HPDE6-E6E7 (cell line): Measurements from ENCODE around the gene OMP.
A peak's percentile ranks its signal among the peaks of the same experiment; 100 is the strongest.

Source experiments
- DNase-seq: peaks from one replicate; pipeline ENCODE4 v3.0.0; 2011; ENCODE audit warnings: missing footprints; ENCODE audit errors: extremely low spot score

The OMP gene

DNA sequence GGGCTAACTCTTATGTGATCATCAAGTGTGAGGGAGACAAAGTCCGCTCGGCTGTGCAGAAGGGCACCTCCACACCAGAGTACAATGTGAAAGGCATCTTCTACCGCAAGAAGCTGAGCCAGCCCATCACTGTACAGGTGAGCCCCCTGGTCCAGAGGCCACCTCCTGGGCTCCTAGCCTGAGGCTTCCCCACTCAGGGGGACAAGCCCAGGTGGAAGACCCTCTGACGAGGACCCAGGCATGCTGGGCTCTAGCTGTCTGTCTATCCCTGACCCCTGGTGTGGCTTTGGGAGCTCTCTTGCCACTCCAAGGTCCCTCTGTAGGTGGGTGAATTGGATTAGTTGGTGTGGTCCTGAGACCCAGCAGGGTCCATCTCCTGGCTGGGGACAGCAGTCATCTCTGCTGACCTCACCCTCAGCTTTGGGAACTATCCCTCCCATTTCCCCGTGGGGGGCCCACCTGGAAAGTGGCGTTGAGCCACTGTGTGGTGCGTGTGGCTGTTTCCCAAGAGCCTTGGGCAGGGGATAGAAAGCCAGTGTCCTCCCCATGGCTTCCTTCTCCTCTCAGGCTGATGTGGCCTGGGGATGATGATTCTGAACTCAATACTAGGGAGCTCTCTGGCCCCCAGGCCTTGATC, 20.1 kb downstream of the OMP start:
- DNase-seq: no peak

DNA sequence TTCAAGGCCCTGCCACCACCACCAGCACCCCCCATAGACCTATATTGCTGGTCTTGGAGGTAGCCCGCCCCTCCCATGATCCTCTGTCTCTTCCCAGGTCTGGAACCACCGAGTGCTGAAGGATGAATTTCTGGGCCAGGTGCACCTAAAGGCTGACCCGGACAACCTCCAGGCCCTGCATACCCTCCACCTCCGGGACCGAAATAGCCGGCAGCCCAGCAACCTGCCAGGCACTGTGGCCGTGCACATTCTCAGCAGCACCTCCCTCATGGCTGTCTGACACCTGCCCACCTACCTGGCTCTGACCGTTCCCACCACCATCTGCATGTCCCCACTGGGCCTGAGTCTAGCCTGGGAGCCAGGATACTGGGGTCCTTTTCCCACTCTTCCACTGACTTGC, 21.0 kb downstream of the OMP start:
- DNase-seq: no peak

DNA sequence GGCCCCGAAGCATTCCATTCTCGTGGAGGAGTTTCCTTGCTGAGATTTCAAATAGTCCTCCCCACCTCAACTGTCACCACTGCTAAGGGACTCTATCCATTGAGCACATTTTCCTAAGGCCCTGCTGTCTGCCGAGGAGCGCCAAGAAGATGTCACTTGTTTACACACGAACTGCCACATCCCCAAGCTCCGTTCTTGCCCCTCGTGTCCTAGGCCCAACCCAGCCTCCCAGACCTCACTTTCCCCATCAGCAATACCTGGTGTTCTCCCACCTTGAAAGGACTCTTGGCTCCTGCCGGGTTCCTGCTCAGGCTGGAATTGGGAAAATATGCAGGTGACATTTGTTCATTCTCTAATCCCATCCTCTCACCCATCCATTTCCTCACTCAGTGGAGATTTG, 21.4 kb downstream of the OMP start:
- no peak for DNase-seq

DNA sequence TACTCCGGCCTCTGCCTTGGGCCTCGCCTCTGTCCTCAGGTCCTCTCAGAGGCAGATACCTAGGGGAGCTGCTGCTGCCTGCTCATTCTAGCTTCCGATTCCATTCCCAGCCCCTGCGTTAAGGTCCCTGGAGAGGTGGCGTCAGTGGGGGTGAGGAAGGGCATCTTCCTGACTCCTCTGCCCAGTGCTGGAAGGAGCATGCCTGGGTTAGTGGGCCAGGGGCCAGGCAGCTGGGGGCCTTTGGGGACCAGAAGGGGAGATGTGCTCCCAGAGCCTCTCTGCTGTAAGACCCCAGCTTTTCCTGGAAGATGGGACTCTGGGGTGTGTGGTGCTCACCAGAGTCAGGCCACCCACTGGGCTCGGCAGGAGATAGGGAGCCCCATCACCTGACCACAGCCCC, 21.8 kb downstream of the OMP start:
- DNase-seq: no peak

DNA sequence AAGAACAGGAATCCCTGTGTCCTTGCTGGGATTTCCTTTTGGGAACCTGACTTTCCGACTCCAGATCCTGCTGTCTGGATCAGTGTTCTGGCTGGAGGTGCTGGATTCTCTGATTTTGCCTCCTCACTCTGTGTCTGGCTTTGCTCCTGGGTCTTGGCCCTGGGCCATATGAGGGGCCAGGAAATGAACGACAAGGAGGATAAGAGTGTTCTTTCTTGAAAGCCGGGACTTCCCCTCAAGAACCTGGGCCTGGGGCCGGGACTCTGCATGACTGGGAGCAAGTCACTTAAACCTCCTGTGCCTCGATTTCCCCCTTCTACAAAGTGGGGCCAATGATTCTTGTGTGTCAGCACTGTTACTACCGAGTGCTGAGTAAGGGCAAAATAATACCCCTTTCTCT, 22.6 kb downstream of the OMP start:
- DNase-seq: no peak

DNA sequence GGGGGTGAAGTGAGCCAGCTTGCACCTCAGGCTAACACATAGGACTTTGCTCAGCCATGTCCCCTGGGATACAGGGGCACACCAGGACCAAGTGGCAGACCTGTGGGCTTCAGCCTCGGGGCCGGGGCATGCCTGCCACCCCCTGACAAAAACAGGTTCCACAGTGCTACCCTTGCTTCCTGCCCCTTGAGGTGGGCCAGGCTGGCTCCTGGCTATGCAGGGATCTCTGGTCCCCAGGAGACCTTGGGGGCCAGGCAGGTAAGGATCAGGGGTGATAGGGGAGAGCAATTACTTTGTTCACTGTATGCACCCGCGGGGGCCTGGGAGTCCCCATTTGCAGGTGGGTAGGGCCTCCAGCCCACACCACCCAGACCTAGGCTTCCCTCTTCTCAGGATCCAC, 23.1 kb downstream of the OMP start:
- DNase-seq: no peak

DNA sequence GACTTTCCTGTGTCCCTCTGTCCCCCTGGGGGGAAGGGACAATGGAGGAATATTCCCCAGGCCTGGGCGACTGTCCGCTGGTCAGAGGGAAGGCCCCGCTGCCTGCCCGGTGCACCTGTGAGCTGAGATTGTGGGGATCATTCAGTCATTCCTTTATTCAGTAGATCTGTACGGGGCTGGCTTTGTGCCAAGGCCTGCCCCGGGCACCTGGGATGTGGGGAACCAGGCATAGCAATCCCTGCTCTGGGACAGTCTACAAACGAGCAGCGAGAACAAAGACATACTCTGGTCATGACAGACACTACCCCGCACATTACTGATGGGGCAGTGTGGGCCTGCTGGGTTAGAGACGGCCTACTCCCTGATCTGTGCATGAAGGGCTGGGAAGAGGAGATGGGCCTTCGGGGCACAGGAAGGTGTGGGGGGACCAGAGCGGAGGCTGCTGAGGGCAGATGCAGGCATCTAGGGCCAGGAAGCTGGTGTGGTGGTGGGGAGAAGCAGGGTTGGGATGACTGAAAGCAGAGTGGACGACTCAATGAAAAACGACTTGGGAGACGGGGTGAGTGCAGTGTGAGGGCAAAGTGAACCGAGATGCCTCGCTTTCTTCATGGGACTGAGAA, 23.6 kb downstream of the OMP start:
- no peak for DNase-seq

DNA sequence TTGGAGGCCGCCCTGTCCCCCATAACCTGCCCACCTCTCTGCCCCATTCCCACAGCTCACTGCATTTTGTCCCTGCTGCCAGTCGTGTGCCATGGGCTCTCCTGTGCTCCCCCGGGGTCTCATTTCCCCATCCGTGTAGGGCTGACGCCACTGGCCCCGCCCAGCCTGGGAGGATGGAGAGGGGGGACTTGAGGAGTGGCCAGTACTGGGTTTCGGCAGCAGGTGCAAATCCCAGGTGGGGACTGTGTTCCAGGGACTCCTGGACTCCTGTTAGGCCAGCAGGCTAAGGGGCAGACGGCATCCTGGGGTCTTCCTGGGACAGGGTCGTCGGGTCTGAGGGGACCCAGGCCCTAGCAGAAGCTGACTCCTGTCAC, 24.2 kb downstream of the OMP start:
- no peak for DNase-seq

DNA sequence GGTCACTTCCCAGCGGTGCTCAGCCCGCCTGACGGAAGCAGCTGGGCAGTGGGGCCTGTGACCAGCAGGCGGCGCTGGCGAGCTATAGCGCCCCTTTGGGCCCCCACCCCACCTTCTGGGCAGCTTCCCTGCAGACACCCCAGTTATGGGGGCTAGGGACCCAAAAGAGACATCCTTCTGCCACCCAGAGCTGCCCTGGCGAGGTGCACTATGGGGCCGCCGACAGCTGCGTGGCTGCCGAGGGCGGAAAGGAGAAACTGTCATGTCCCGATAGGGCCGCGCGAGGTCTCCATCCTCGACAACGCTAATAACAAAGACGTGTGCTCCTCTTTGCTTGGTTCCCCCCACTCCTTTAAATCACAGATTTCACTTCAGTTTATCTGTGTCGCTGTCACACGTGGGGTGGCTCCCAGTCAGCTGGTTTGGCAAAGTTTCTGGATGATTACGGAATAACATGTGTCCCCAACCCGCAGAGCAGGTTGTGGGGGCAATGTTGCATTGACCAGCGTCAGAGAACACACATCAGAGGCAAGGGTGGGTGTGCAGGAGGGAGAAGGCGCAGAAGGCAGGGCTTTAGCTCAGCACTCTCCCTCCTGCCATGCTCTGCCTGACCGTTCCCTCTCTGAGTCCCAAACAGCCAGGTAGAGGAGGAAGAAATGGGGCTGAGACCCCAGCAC, 24.7 kb downstream of the OMP start:
- peak; percentile 54 for DNase-seq

DNA sequence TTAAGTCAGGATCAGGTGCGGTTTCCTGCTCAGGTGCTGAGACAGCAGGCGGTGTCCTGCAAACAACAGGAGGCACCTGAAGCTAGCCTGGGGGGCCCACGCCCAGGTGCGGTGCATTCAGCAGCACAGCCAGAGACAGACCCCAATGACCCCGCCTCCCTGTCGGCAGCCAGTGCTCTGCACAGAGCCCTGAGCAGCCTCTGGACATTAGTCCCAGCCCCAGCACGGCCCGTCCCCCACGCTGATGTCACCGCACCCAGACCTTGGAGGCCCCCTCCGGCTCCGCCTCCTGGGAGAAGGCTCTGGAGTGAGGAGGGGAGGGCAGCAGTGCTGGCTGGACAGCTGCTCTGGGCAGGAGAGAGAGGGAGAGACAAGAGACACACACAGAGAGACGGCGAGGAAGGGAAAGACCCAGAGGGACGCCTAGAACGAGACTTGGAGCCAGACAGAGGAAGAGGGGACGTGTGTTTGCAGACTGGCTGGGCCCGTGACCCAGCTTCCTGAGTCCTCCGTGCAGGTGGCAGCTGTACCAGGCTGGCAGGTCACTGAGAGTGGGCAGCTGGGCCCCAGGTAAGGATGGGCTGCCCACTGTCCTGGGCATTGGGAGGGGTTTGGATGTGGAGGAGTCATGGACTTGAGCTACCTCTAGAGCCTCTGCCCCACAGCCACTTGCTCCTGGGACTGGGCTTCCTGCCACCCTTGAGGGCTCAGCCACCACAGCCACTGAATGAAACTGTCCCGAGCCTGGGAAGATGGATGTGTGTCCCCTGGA, 25.5 kb downstream of the OMP start, which contains the start of gene MYO7A:
TSS of gene MYO7A (plus strand) at position 327 of the 772 bp plus-strand sequence. CDS start 2,389 bp downstream, outside the sequence.
- DNase-seq: no peak

DNA sequence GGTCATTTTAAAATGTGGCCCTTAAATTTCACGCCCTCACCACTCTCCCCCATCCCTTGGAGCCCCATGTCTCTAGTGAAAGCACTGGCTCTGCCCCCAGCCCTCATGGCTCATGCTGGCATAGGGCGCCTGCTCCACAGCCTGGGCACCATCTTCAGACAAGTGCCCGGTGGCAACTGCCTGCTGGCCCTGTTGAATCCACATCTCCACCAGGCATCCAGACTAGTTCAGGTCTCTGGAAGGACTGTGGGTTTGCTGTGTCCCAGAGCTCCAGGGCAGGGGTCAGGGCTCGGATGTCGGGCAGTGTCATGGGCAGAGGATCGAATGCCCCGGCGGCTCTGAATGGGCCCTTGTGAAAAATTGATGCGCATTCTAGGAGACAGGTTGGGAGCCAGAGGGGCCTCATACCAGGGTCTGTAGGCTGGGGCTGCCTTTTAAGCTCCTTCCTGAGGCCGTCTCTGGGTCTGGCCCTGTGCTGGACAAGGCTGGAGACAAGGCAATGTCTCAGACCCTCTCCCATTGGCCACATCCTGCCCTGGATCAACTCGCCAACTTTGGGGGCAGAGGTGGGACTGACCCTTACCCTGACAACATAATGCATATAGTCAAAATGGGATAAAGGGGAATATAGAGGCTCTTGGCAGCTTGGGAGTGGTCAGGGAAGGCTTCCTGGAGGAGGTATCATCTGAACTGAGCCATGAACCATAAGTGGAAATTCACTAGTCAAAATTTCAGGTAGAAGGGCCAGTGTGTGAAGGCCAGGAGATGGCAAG, 26.6 kb downstream of the OMP start:
- no peak for DNase-seq

DNA sequence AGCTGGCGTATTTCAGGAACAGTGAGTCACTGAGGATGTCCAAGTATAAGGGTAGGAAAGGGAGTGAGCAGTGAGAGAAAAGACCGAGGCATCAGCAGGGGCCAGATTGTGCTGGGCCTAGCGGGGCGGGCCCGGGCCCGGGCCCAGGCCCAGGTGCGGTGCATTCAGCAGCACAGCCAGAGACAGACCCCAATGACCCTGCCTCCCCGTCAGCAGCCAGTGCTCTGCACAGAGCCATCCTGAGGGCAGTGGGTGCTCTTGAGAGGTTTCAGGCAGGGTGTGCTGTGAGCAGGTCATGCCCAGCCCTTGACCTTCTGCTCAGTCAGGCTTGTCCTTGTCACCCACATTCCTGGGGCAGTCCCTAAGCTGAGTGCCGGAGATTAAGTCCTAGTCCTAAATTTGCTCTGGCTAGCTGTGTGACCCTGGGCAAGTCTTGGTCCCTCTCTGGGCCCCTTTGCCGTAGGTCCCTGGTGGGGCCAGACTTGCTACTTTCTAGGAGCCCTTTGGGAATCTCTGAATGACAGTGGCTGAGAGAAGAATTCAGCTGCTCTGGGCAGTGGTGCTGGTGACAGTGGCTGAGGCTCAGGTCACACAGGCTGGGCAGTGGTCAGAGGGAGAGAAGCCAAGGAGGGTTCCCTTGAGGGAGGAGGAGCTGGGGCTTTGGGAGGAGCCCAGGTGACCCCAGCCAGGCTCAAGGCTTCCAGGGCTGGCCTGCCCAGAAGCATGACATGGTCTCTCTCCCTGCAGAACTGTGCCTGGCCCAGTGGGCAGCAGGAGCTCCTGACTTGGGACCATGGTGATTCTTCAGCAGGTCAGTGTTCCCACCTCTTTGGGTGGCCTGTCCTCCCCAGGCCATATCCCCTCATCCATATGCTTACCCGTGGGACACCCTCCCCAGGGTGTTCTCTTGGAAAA, 27.5 kb downstream of the OMP start:
- no peak for DNase-seq

DNA sequence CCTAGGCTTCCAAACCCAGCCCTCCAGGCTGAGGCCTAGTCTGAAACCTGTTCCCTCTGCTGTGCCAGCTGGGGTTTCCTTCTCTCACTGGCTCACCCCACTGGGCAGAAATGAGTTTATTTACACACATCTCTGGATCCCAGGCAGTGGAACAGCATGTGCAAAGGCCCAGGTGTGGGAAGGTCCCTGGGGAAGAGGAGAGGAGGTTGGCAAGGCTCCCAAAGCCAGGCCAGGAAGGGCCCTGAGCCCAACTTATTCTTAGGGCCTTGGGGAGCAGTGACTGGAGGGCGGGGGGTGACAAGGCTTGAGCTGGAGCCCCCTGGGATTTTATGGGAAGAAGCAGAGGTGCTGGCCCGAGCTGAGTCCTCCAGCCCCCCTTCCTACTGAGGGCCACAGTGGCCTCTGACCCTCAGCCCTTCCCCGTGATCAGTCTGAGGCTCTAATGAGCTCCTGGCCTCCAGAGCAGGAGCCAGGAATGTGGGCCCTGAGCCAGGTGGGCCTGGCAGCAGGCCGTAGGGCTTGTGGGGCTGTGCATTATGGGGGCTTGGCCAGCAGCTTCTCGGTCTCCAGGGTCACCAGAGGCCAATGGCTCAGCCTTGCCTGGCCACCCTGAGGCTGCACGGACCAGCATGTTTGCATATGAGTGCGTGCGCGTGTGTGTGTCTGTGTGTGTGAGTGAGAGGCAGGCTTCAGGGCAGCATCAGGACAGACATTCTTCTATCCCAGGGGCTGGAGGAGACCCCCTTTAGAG, 28.3 kb downstream of the OMP start:
- no peak for DNase-seq

DNA sequence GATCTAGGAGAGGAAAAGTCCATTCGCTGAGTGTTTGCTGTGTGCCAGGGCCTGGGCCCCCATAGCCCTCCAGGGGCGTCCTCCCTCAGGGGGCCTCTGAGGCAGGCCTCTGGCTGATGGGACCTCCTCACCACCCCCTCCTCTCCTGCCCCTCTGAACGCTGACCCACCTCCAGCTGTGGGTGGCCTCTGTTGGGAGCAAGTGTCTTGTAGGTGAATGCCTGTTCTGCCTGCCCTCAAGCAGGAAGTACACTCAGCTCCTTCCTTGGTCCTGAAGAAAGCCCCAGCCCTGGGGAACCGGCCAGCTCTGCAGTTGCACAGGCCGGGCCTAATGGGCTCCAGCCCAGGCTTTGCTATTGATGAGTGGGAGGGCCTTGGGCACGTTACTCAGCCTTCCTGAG, 28.9 kb downstream of the OMP start:
- no peak for DNase-seq

DNA sequence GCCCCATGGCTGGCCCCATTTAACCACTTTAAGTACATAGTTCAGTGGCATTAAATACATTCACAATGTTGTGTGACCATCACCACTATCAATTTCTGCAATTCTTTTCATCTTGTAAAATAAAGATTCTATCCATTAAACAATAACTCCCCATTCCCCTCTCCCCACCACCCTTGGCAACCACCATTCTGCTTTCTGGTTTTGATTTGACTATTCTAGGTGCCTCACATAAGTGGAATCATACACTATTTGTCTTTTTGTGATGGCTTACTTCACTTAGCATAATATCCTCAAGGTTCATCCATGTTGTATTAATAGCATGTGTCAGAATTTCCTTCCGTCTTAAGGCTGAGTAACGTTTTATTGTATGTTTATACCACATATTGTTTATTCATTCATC, 32.4 kb downstream of the OMP start:
- no peak for DNase-seq

DNA sequence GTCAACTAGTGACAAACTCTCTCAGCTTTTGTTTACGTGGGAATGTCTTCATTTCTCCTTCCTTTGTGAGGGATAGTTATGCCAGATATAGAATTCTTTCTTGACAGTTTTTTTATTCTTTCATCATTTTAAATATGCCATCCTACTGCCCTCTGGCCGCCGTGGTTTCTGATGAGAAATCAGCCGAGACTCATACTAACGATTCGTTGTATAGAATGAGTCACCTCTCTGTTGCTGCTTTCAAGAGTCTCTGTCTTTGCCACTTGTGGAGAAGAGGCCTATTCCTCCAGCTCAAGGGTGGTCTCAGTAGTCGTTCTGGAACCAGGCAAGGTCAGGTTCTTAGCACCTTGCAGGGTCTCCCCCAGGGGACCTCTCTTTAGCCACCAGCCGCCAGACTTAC, 33.4 kb downstream of the OMP start:
- no peak for DNase-seq

DNA sequence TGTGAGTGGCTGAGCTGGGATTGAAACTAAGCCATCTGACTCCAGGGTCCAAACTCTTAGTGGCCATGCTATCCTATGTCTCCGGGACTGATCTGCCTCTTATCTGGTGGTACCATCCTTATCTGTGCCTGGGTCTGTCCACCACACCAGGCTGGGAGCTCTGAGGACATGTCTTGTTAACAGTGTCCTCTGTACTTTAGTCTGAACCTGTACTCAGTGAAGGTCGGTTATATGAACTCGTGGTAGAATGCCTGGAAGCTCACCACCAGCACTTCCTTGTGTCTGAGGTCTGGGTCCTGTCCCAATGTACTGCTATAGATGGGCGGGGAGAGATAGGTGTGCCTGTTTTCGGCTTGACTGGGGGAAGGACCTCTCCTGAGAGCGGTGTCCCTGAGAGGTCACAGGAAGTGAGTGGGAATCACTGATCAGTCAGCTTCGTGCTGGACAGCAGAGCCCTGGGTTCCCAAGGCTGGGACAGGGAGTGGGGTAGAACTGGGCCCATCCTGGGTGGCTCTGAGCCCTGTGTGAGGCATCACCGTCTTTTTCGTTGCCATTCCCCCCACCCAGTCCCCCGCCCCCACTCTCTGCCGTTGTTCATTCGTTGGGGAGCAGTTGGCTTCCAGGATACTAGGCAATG, 34.3 kb downstream of the OMP start:
- no peak for DNase-seq

DNA sequence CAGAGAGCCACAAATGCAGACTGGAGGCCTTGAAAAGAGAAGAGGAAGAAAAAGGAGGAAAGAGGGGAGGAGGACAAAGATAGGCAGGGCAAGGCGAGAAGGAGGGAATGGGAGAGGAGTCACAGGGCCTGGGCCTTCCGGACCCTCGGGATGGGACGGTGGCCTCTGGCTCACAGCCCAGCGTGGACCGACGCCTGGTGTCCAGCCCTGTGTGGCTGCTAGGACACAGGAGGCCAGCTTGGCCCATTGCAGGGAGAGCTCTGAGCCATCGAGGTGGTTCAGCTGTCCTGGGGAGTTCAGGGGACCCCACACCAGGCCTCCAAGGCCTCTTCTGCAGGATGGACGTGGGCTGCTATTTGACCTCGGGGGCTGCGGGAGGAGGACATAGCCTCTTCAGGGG, 34.8 kb downstream of the OMP start:
- DNase-seq: no peak

DNA sequence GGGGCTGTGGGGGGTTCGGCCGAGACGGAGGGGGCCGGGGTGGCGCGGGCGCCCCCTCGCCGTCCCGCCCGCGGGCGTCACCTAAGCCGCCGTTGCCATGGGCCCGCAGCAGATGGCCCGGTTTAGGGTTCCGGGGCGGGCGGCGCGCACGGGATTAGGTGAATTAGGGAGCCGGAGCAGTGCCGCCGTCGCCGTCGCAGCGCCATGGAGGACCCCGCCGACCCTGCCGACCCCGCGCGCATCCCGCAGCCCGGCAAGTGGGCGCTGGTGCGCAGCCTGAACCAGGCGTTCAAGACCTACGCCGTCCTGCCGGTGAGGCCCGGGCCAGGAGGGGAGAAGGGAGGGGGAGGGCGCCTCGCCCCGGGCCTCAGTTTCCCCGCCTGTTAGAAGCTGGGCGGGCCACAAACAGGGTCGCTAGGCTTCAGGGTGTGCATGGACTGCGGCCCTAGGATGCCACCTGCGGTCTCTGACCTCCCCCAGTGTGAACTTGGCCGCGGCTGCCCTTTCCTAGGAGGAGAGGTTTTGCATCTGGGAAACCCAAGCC, 35.5 kb downstream of the OMP start:
- no peak for DNase-seq
